TTC549 (cell line): ENCODE results near the gene KCNK2.

ENCODE experiments used
- FAIRE-seq: peaks from 2 replicates; lab custom pipeline; 2012; peaks lifted over from hg19 to GRCh38; lab: Jason Lieb, UNC

KCNK2 gene

GRCh38 chr1:215101511-215101910, 19.0 kb downstream of the KCNK2 start:
- no peak for FAIRE-seq

- FAIRE-seq = no peak
Measured at GRCh38 chr1:215104283-215104682, 21.7 kb downstream of the KCNK2 start.

- no peak for FAIRE-seq
Measured at GRCh38 chr1:215106067-215106466, 23.5 kb downstream of the KCNK2 start.

- no peak for FAIRE-seq
Measured at GRCh38 chr1:215109171-215109570, 26.6 kb downstream of the KCNK2 start.

GRCh38 chr1:215111916-215112315, 29.4 kb downstream of the KCNK2 start:
- no peak for FAIRE-seq

GRCh38 chr1:215113776-215114153, 31.2 kb downstream of the KCNK2 start:
- FAIRE-seq = no peak

GRCh38 chr1:215114154-215114933, 31.8 kb downstream of the KCNK2 start:
- FAIRE-seq = no peak

- FAIRE-seq = no peak
Measured at GRCh38 chr1:215115760-215116159, 33.2 kb downstream of the KCNK2 start.

- no peak for FAIRE-seq
Measured at GRCh38 chr1:215118081-215118480, 35.5 kb downstream of the KCNK2 start.

GRCh38 chr1:215119056-215119455, 36.5 kb downstream of the KCNK2 start:
- FAIRE-seq = no peak

- FAIRE-seq = no peak
Measured at GRCh38 chr1:215119719-215120365, 37.3 kb downstream of the KCNK2 start.

- FAIRE-seq = no peak
Measured at GRCh38 chr1:215128504-215128903, 46.0 kb downstream of the KCNK2 start.

- peak; percentile 100 for FAIRE-seq
Measured at GRCh38 chr1:215131291-215131690, 48.8 kb downstream of the KCNK2 start.

- no peak for FAIRE-seq
Measured at GRCh38 chr1:215132156-215132555, 49.6 kb downstream of the KCNK2 start.

- FAIRE-seq = no peak
Measured at GRCh38 chr1:215133532-215133931, 51.0 kb downstream of the KCNK2 start.

GRCh38 chr1:215137985-215138384, 55.4 kb downstream of the KCNK2 start:
- FAIRE-seq = no peak

GRCh38 chr1:215140135-215140534, 57.6 kb downstream of the KCNK2 start:
- FAIRE-seq = no peak

GRCh38 chr1:215141460-215141859, 58.9 kb downstream of the KCNK2 start:
- FAIRE-seq = no peak

- no peak for FAIRE-seq
Measured at GRCh38 chr1:215143497-215143896, 61.0 kb downstream of the KCNK2 start.

GRCh38 chr1:215146240-215146975, 63.9 kb downstream of the KCNK2 start:
- FAIRE-seq = peak; percentile 60

GRCh38 chr1:215147024-215147423, 64.5 kb downstream of the KCNK2 start:
- no peak for FAIRE-seq

GRCh38 chr1:215151841-215152549, 69.5 kb downstream of the KCNK2 start:
- no peak for FAIRE-seq

- no peak for FAIRE-seq
Measured at GRCh38 chr1:215156232-215156631, 73.7 kb downstream of the KCNK2 start.
